HG02885 (cell line): Measurements from ENCODE around the gene ROPN1L.

Experiments used
- ATAC-seq: cut with Tn5 transposase; IDR thresholded peaks from one replicate; pipeline ENCODE4 v1.9.1; 2021; ENCODE audit warnings: mild to moderate bottlenecking; ENCODE audit not compliant: unreplicated experiment, poor library complexity

Gene ROPN1L

DNA sequence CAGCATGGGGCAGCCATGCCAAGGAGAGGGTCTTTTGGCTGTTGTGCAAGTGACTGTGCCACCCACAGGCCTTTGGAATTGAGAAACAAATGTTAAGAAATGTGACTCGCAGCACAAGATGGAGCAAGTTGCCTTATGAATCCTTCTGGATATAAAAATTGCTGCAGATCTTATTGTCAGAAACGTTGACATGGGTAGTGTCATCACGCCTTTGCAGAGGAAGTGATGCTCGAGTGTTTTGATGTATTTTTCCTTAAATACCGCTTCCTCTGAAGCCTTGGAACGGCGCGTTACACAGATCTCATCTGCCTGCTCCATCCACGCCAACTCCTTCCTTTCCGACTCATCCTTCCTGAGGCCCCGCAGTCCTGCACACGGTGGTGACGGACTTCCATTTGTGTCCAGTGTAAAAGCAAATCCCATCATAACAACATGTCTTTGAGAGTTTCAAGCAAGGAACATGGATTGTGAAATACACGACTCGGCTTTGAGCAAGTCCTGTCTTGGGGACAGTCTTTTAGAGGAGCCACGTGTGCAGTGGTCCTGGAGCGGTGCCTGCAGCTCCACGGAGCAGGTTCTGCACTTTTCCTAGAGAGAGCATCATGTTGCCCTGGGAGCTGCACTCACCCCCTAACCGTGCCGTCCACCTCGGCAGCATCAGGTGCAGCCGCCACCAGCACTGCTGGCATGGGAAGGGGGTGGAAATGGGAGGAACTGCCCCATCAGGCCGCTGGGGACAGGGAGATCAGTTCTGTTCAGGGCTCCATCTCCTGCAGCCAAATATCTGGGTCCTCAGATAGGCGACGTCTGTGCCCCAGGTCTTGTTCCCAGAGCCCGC, 15.1 kb downstream of the ROPN1L start:
- ATAC-seq = no peak

DNA sequence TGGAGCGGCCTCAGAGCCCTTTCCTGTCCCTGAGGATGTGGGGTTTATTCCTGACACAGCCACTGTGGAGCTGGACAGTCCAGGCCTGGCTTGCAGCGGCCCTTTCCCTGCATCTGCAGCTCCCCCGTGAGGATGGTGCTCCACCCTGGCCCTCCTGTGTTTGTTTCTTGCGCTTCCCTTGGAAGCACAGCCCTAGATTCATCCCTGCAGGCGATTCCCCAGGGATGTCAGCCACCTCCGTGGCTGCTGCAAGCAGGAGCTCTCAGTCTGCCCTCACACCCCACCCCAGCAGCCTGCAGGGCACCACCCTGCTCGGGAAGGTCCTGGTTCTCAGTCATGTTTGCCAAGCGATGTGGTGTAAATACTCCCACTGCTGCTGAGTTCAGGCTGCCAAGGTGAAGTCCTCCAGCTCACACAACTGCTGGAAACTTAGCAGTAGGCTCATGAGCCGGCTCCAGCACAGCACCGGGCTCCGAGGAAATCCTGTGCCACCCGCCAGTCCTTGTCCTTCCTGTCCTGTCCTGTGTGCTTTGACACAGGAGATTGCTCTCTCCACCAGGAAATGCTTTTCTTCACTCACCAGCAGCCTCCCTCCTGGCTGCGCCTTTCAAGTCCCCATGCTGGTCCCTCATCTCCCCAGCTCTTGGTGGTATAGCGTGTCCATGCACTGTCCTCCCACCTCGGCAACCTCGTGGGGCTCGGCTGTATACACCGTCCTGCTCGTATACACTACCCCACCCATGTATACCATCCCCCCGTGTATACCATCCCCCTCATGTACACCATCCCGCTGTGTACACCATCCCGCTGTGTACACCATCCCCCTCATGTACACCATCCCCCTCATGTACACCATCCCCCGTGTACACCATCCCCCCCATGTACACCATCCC, 16.2 kb downstream of the ROPN1L start:
- no peak for ATAC-seq

DNA sequence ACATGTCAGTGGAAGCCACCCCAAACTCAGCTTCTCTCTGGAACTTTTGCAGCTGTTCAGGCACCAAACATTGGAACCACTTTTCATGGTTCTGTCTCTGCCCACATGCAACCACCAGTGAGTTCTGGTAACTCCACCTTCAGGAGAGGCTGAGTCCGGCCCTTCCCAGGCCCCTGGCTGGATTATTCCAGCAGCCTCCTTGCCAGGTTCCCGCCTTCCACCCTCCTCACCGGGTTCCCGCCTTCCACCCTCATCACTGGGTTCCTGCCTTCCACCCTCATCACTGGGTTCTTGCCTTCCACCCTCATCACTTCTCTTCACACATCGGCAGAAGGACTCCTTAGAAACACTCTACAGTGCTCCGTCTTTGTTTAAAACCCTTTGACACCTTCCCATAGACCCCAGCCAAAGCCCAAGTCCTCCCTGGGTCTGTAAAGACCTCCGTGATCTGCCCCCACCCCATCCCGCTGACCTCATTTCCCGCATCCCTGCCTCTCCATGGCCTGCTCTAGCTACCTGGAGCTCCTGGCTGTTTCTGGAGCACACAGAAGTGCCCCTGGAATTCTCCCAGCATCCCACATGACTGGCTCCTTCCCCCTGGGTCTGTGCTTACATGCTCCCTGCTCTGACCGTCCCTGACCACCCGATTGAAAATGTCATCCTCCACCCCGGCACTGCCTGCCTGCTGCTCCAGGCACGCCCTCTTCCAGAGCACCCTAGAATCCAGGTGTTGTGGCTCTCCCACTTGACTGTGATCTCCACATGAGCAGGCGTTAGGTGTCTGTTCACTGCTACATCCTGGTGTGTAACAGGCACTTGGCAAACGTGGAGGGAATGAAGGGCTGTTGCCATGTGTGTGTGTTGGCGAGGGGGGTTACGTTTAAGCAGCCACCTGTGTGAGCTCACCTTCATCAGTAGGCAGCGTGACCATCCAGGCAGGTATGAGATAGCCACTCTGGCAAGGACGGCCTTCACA, 17.7 kb downstream of the ROPN1L start:
- ATAC-seq = no peak

DNA sequence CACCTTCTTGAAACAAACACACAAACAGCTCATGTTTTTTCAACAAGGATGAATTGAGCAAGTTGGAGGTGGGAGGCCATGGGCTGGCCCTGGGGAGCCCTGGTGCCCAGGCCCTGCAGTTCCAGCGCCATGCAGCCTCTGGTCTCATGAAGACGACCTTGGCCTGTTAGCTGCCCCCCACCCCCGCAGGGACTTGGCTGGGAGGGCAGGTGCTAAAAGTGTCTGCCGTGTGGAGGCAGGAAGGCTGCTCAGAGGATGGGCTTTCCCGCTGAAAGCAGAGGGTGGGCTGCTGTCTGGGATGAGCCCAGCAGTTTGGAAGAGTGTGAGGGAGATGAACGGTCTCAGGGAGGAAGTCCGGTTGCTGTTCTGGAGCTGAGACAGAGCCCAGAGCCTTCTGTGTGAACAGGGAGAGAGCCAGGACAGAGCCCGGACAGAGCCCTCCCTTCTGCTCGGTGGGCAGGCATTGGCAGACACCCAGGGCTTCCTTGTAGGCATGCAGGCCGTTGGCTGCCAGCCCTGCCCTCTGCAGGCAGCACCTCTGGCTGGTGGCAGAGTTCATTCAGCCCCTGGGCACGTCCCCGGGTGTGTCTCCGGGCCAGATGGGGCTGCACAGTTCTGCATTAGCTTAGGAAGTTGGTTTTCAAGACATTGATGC, 18.7 kb downstream of the ROPN1L start:
- ATAC-seq = no peak

DNA sequence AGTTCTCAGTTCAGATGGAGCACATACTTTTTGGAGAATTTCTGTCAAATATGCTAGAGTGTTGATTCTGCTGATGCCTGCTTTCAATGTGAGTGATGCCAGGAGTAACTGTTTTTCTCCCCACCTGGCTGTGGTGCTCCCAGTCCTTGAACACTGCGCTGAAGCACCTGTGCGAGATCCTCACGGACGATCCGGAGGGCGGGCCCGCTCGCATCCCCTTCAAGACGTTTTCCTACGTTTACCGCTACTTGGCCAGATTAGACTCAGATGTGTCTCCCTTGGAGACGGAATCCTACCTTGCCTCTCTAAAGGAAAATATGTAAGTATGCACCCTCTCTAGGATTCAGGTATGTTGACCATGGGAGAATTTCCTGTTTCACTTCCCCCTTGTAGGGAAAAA, 19.4 kb downstream of the ROPN1L start:
- no peak for ATAC-seq

DNA sequence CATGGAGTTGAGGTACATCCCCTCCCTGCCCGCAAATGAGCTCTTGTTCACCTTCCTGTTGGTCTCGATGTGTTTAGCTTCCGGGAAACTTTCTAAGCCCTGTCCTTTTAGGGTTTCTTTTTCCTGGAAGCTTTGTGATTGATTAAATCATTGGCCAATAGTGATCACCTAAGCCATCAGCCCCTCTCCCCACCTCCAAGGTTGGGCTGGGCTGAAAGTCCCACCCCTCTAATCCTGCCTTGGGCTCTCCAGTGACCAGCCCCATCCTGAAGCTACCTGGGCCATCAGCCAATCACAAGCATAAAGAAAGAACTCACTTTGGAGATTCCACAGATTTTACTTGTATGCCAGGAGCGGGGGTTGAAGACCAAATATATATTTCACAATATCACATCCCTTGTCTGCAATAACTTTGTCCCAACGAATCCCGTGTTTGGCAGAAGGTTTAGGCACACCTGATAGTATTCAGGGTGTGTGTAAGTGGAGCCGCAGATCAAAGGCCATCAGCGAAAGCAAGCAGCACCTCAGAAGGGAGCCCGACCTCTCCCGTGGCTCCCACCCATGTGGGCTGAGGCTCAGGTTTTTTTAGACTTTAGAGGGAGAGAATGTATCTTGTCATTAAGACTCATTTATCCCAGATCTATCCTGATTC, 20.4 kb downstream of the ROPN1L start:
- no peak for ATAC-seq

DNA sequence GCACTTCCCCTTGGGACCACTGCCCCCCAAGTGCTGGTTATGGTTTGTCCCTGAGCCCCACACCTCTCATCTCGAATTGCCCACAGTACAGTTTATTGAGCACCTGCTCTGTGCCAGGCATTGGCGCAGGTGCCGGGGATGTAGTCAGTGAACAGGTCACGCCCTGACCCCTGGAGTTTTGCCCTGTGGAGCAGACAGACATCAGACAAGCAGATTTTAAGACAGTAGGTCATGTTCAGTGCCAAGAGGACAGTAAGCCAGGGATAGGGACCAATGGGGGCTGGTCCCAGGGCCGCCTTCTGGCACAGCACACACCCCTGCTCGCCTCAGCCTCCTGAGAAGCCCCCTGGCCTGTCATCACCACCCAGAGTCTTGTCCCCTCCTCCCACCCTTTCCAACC, 21.9 kb downstream of the ROPN1L start:
- ATAC-seq = no peak

DNA sequence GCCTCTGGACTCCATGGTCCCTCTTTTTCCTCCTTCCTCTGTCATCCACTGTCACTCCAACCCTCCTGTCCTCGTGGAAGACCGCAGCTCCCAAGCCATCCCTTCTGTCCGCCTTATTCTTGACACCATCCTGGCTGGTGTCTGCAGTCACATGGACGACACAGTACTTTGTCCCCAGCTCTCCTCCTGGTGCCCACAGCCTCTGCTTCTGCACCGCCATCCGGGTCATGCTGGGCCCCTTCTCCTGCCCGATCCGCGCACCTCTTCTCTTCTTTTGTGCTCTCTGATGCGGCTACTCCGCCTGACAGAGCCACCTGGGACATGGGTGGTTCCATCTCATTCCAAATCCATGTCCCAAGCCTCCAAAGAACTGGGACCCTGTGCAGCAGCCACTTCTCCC, 22.5 kb downstream of the ROPN1L start:
- ATAC-seq = no peak

DNA sequence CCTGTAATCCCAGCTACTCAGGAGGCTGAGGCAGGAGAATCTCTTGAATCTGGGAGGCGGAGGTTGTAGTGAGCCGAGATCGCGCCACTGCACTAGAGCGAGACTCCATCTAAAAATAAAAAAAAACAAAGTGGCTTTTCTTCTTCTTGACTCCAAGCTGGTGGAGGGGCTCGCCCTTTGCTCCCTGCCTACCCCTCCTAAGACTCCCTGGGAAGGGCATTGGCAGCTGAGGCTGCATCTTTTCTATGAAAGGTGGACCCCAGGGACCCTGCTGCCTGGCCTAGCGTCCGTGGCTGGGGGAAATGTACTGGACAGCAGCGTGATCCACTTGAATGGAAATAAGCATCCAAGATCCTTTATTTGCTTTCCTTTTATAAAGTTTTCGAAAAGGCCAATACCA, 24.0 kb downstream of the ROPN1L start:
- ATAC-seq = no peak

DNA sequence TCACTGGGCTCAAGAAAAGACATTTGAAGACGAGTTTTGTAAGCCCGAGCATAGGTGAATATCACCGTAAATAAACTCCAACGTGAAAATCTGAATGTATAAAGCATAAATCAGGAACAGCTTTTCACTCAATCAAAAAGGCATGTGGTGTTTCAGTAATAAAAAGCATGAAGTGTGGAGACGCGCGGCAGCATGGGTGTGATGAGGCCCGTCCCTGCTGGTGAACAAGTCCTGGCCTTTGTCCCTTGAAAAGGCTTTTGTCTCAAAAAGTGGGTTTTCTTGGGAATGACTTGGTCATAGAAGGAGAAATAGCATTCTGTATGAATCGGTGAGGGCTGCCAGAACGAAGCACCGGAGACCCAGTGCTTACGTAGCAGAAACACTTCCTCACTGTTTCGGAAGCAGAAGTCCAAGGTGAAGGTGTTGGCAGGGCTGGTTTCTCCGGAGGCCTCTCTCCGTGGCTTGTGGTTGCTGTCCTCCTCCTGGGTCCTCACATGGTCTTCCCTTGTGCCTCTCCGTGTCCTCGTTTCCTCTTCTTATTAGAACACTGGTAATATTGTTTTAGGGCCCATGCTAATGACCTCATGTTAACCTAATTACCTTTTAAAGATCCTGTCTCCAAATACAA, 24.9 kb downstream of the ROPN1L start:
- ATAC-seq = no peak

DNA sequence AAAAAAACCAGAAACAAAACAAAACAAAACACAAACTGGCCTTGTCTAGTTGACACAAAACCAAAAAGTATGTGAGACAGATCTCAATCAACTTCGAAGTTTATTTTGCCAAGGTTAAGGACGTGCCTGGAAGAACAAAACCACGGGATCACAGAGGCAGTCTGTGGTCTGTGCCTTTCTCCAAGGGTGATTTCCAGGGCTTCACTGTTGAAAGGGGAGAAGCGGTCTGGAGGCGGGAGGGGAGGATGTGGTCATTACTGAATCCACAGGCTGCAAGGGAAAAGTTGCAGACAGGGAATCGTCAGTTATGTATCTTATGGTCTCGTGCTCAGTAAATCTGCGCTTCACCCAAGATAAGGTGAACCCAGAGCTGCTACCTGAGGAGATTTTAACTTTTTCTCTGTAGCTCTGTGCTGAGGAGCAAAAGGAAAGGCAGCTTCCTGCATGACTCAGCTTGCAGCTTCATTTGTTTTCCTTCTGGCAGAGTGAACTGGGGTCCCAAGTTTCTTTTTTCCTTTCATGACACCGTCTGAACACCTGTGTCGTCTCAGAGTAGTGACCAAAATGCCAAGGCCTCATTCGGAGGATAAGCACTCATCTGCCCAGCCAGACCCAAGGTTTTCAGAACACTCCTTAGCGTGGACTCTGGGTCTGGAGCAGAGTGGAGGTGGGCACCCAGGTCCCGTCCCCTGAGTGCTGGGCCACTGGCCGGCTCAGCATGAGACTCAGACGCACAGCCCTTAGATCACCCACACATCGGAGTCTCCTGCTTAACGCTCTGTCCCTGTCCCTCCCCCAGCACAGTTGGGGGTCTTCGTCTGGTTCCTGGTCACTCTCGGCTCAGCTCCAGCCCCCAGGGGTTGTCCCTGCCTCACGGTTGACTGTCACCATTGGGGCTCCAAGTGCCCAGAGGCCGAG, 25.9 kb downstream of the ROPN1L start:
- ATAC-seq = no peak

DNA sequence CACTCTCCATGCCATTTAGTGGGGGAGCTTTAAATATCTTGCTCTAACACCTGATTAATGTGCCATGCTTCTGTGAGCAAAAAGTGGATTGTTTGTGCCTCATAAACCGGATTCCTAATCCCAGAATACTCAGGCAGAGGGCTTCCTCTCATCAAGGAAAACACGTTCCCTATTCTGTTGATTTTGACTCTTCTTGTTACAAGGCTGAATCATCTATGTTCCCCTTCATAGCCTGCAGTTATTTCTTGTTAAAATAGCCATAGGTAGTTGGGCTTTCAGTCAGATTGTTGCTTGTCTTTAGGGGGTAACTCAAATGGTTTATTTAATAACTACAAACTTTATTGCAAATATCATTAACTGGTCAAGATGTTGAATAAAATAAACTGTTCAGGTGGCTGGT, 26.6 kb downstream of the ROPN1L start:
- ATAC-seq = no peak

DNA sequence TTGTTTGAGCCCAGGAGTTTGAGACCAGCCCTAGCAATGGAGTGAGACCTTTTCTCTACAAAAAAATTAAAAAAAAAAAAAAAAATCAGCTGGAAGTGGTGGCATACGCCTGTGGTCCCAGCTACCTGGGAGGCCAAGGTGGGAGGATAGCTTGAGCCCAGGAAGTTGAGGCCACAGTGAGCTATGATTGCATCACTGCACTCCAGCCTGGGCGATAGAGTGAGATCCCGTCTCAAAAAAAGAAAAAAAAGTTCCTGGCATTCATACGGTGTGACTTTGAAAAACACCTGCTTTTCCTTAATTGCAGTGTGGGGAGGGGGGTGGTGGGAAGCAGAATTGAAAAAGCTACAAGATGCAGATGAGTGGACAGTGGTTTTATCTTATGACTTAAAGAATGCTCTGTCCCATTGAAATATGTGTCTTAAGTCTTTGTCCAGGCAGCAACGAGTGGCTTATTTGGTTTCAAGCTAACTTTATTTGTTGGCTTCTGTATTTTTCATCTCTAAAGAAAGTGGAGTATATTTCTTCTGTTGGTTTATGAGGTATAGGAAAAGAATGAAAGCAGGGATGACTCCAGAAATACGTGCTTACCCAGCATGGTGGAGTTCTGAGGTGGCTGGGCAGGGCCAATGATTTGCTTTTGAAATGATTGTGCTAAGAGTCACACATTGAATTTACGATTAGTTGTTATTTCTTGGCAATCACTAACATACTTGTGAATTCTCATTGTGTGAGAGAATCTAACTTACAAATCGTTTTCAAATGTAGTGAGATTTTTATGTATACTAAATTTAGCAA, 27.8 kb downstream of the ROPN1L start:
- no peak for ATAC-seq

DNA sequence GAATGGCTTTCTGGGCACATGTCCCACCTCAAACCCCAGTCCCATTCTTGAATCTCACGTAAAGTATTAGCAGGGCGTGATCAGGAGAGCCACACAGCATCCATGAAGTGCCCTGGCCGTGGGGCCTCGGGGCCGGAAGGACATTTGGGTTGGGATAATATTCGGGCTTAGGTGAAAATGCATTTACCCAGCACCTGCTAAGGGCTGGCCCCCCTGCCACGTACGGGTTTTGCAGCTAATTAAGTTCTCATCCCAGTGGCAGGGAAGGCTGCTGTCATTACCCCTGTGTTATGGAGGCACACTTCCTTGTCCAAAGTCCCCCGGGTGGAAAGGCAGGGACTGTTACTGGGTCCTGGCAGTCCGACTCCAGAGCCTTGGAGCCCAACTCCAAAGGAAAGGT, 29.0 kb downstream of the ROPN1L start:
- ATAC-seq = no peak

DNA sequence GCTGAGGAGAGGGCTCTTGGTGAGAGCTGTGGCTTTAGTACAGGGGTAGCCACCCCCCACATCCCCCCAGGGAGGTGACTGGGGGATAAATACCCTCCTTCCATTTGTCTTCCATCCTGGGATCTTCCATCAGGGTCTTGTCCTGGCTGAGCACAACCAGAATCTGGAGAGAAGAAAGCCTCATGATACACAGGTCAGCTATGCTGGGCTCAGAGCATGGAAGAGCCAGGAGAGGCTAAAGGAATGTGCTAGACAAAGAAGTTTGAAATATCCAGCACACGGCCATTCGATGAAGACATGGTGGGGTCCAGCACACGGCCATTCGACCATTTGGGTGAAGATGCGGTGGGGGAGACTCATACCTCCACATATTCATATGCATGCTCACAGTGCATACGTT, 30.0 kb downstream of the ROPN1L start:
- ATAC-seq = no peak

DNA sequence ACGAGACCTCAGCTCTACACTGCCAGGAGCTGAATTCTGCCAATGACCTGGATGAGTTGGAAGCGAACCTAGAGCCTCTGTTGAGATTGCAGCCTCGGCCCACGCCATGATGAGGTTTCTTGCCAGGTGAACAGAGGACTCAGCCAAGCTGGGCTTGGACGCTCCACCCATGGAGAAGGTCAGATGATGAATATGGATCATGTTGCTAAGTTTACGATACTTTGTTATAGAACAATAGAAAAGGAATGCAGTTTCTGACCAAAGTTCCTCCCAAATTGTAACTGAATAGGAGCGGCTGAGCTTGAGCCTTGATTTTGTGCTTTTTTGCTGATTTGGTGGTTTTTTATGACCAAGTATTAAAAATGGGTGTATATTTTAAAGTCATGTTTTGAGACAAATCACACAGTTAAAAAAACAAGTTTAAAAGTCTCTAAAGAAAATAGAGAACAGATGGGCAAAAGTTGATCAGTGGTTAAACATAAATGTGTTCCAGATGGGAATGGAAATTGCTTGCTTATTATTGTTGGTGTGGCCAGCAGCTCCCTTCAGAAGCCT, 32.9 kb downstream of the ROPN1L start:
- ATAC-seq = no peak
